IPS-20b (cell line): ENCODE results near the gene BCL7A.

ENCODE experiments used
- H3K27ac ChIP-seq: one replicate; pipeline ENCODE4 v1.5.1; 2013; ENCODE audit warnings: low read length
- H3K27me3 ChIP-seq: 2 replicates; pipeline ENCODE4 v1.6.1; 2013; ENCODE audit warnings: mild to moderate bottlenecking, low read length, inconsistent platforms; ENCODE audit not compliant: insufficient read depth
- H3K36me3 ChIP-seq: 2 replicates; pipeline ENCODE4 v1.6.1; 2013; ENCODE audit warnings: low read depth, mild to moderate bottlenecking, inconsistent platforms, low read length, moderate library complexity; ENCODE audit not compliant: insufficient read depth
- H3K4me1 ChIP-seq: 2 replicates; pipeline ENCODE4 v1.6.1; 2013; ENCODE audit warnings: mild to moderate bottlenecking, control low read depth, inconsistent platforms, low read length, moderate library complexity; ENCODE audit not compliant: insufficient read depth
- H3K4me3 ChIP-seq: 2 replicates; pipeline ENCODE4 v1.5.1; 2013; ENCODE audit warnings: mild to moderate bottlenecking, low read length, inconsistent platforms
- H3K9ac ChIP-seq: 2 replicates; pipeline ENCODE4 v1.6.1; 2013; ENCODE audit warnings: low read depth, mild to moderate bottlenecking, inconsistent platforms, low read length, moderate library complexity
- H3K9me3 ChIP-seq: 2 replicates; pipeline ENCODE4 v1.6.1; 2013; ENCODE audit warnings: mild to moderate bottlenecking, low read depth, low read length, inconsistent platforms; ENCODE audit not compliant: insufficient read depth

The BCL7A gene

GRCh38 chr12:121989276-121990113 lies 32.2 kb upstream of the BCL7A start:
- H3K27me3 ChIP-seq, result no peaks in the 10 kb centered on the region
- H3K4me3 ChIP-seq, result no peak overlapping the region
- H3K27ac ChIP-seq, result no peak overlapping the region
- H3K9ac ChIP-seq, result no peak overlapping the region
- H3K4me1 ChIP-seq, result no peaks in the 10 kb centered on the region
- no peaks in the 10 kb centered on the region for H3K36me3 ChIP-seq
- H3K9me3 ChIP-seq, result no peaks in the 10 kb centered on the region

- no peaks in the 10 kb centered on the region for H3K9me3 ChIP-seq
- H3K4me3 ChIP-seq, result no peak overlapping the region
- no peaks in the 10 kb centered on the region for H3K4me1 ChIP-seq
- no peaks in the 10 kb centered on the region for H3K27me3 ChIP-seq
- no peak overlapping the region for H3K9ac ChIP-seq
- H3K36me3 ChIP-seq, result no peaks in the 10 kb centered on the region
- no peak overlapping the region for H3K27ac ChIP-seq
These were observed 31.5 kb upstream of the BCL7A start for GRCh38 chr12:121990114-121990647.

- H3K27me3 ChIP-seq, result no peaks in the 10 kb centered on the region
- H3K4me3 ChIP-seq, result no peak overlapping the region
- H3K4me1 ChIP-seq, result no peaks in the 10 kb centered on the region
- H3K9me3 ChIP-seq, result no peaks in the 10 kb centered on the region
- no peaks in the 10 kb centered on the region for H3K36me3 ChIP-seq
- no peak overlapping the region for H3K9ac ChIP-seq
- H3K27ac ChIP-seq, result no peak overlapping the region
These were observed 30.7 kb upstream of the BCL7A start for GRCh38 chr12:121990692-121991603.

GRCh38 chr12:121992059-121992879 lies 29.4 kb upstream of the BCL7A start:
- H3K4me3 ChIP-seq, result no peak overlapping the region
- H3K9ac ChIP-seq, result no peak overlapping the region

GRCh38 chr12:121996050-121996944 lies 25.4 kb upstream of the BCL7A start:
- H3K4me1 ChIP-seq, result no peaks in the 10 kb centered on the region
- peaks cover 5% of the 10 kb centered on the region; the same call in 1 of the 2 replicates for H3K9me3 ChIP-seq
- no peak overlapping the region for H3K4me3 ChIP-seq
- H3K27ac ChIP-seq, result no peak overlapping the region
- H3K27me3 ChIP-seq, result no peaks in the 10 kb centered on the region
- no peak overlapping the region for H3K9ac ChIP-seq
- H3K36me3 ChIP-seq, result no peaks in the 10 kb centered on the region

More at GRCh38 chr12:121992059-121992879, 29.4 kb upstream of the BCL7A start:
- no peaks in the 10 kb centered on the region for H3K36me3 ChIP-seq
- no peaks in the 10 kb centered on the region for H3K27me3 ChIP-seq
- no peaks in the 10 kb centered on the region for H3K4me1 ChIP-seq
- H3K9me3 ChIP-seq, result no peaks in the 10 kb centered on the region
- H3K27ac ChIP-seq, result no peak overlapping the region

- Histone ChIP-seq H3K9me3 (peaks cover 5% of the 10 kb centered on the region; the same call in 1 of the 2 replicates), H3K36me3 (no peaks in the 10 kb centered on the region), H3K27me3 (no peaks in the 10 kb centered on the region), H3K4me3 (no peak overlapping the region), H3K4me1 (no peaks in the 10 kb centered on the region), H3K27ac (no peak overlapping the region), H3K9ac (no peak overlapping the region)
These were observed 24.6 kb upstream of the BCL7A start for GRCh38 chr12:121996945-121997612.

- H3K36me3 ChIP-seq, result no peaks in the 10 kb centered on the region
- peaks cover 5% of the 10 kb centered on the region; the same call in 1 of the 2 replicates for H3K9me3 ChIP-seq
- no peaks in the 10 kb centered on the region for H3K27me3 ChIP-seq
- H3K9ac ChIP-seq, result 0 out of 2 replicates have a peak overlapping the region, but pooled peaks have one; percentile 37
- no peak overlapping the region for H3K27ac ChIP-seq
- no peaks in the 10 kb centered on the region for H3K4me1 ChIP-seq
- no peak overlapping the region for H3K4me3 ChIP-seq
These were observed 20.0 kb upstream of the BCL7A start for GRCh38 chr12:122001466-122002209.

- Histone ChIP-seq H3K27ac (no peak overlapping the region), H3K36me3 (no peaks in the 10 kb centered on the region), H3K4me1 (no peaks in the 10 kb centered on the region), H3K27me3 (no peaks in the 10 kb centered on the region), H3K9me3 (peaks cover 3% of the 10 kb centered on the region; the same call in 1 of the 2 replicates), H3K4me3 (no peak overlapping the region), H3K9ac (no peak overlapping the region)
These were observed 17.8 kb upstream of the BCL7A start for GRCh38 chr12:122003651-122004611.

- no peaks in the 10 kb centered on the region for H3K4me1 ChIP-seq
- no peak overlapping the region for H3K27ac ChIP-seq
These were observed 17.0 kb upstream of the BCL7A start for GRCh38 chr12:122004633-122005071.

More at GRCh38 chr12:122004633-122005071, 17.0 kb upstream of the BCL7A start:
- Histone ChIP-seq H3K9me3 (no peaks in the 10 kb centered on the region), H3K36me3 (no peaks in the 10 kb centered on the region), H3K9ac (no peak overlapping the region), H3K4me3 (no peak overlapping the region), H3K27me3 (no peaks in the 10 kb centered on the region)
